GM12801 (cell line): Measurements from ENCODE around the gene ABLIM2.

Experiments
- CTCF ChIP-seq: IDR thresholded peaks from one replicate; pipeline ENCODE4 v1.5.1; 2011; ENCODE audit warnings: control low read depth; ENCODE audit not compliant: insufficient read length; ENCODE audit errors: extremely low read depth

The ABLIM2 gene

GRCh38 chr4:7985891-7986441, 172.6 kb downstream of the ABLIM2 start:
- no peak for TF ChIP-seq CTCF

- TF ChIP-seq CTCF = no peak
Observed at GRCh38 chr4:7985072-7985471, 173.5 kb downstream of the ABLIM2 start.

GRCh38 chr4:7984286-7984925, 174.2 kb downstream of the ABLIM2 start:
- TF ChIP-seq CTCF = no peak

GRCh38 chr4:7983296-7983695, 175.3 kb downstream of the ABLIM2 start:
- TF ChIP-seq CTCF = no peak

- no peak for TF ChIP-seq CTCF
Observed at GRCh38 chr4:7981738-7982394, 176.7 kb downstream of the ABLIM2 start.

- no peak for TF ChIP-seq CTCF
Observed at GRCh38 chr4:7980036-7980435, 178.6 kb downstream of the ABLIM2 start.

GRCh38 chr4:7979652-7979968, 179.0 kb downstream of the ABLIM2 start:
- TF ChIP-seq CTCF = no peak
